Activated CD4-positive, alpha-beta T cell treated with anti-CD3 and anti-CD28 coated beads, Interleukin-10, Interleukin-2, amounts not matched to agents 100 ng/mL and 50 ng/mL, durations not matched to agents 16 hours and 8 hours (primary cell): ENCODE measurements around the gene PCDHGA1.

ENCODE experiments used
- DNase-seq: peaks from one replicate; pipeline ENCODE4 v3.0.0-alpha.2; 2020

PCDHGA1 gene

GRCh38 chr5:141475625-141476131, 145.4 kb downstream of the PCDHGA1 start, which contains the start of gene PCDHGC3:
TSS of gene PCDHGC3 (plus strand) at chr5:141475966. CDS start at chr5:141476117, 151 bp downstream.
- peak; percentile 49 for DNase-seq

- DNase-seq = no peak
These were observed 146.0 kb downstream of the PCDHGA1 start for GRCh38 chr5:141476132-141476911.

- DNase-seq = no peak
These were observed 146.8 kb downstream of the PCDHGA1 start for GRCh38 chr5:141477044-141477575.

GRCh38 chr5:141477815-141478214, 147.5 kb downstream of the PCDHGA1 start:
- DNase-seq = no peak

GRCh38 chr5:141478321-141478945, 148.1 kb downstream of the PCDHGA1 start:
- peak; percentile 30 for DNase-seq

- no peak for DNase-seq
These were observed 149.5 kb downstream of the PCDHGA1 start for GRCh38 chr5:141479776-141480175.

GRCh38 chr5:141483902-141484301, 153.6 kb downstream of the PCDHGA1 start:
- no peak for DNase-seq

- DNase-seq = no peak
These were observed 154.0 kb downstream of the PCDHGA1 start for GRCh38 chr5:141484310-141484640.

- DNase-seq = no peak
These were observed 154.5 kb downstream of the PCDHGA1 start, which contains the start of gene PCDHGC4 for GRCh38 chr5:141484641-141485311. TSS of gene PCDHGC4 (plus strand) at chr5:141485030. CDS start at chr5:141485174, 144 bp downstream.

GRCh38 chr5:141485321-141486055, 155.2 kb downstream of the PCDHGA1 start:
- DNase-seq = no peak

- DNase-seq = no peak
These were observed 155.8 kb downstream of the PCDHGA1 start for GRCh38 chr5:141486091-141486490.

GRCh38 chr5:141487131-141487530, 156.8 kb downstream of the PCDHGA1 start:
- DNase-seq = no peak

- DNase-seq = no peak
These were observed 158.6 kb downstream of the PCDHGA1 start, which contains the start of gene PCDHGC5 for GRCh38 chr5:141488591-141489561. TSS of gene PCDHGC5 (plus strand) at chr5:141489081. CDS start at chr5:141489241, 160 bp downstream.

GRCh38 chr5:141489841-141490240, 159.5 kb downstream of the PCDHGA1 start:
- no peak for DNase-seq

GRCh38 chr5:141490271-141490670, 160.0 kb downstream of the PCDHGA1 start:
- no peak for DNase-seq

- DNase-seq = no peak
These were observed 160.5 kb downstream of the PCDHGA1 start for GRCh38 chr5:141490771-141491170.

GRCh38 chr5:141491323-141492167, 161.2 kb downstream of the PCDHGA1 start:
- no peak for DNase-seq

- no peak for DNase-seq
These were observed 162.0 kb downstream of the PCDHGA1 start for GRCh38 chr5:141492168-141492885.
